ENCODE data around the gene CNPY1. TPM values are rescaled to one million over a fixed set of nuclear protein-coding genes. Genes with fewer than 3 reads are reported as not detected.

CNPY1 gene
- total and polyA plus RNA-seq, 2 of the 8 experiments (the other 6 are each of a cell fraction or from before 2014, with no cell fraction given) = not detected

- no peak for TF ChIP-seq CEBPB (IDR thresholded peaks at IDR 0.05; ENCODE audit: low read depth, low read length)
These were observed 2.9 kb upstream of the CNPY1 start (continued) for GRCh38 chr7:155549226-155549625.

Measured in H1 (cell line).